ENCODE data around the gene CEP85L. TPM values are rescaled to one million over a fixed set of nuclear protein-coding genes. Genes with fewer than 3 reads are reported as not detected.

The CEP85L gene
- total and polyA plus RNA-seq, 2 donors (not counting 1 experiment from before 2014, with no cell fraction given) = 7.3 to 22.0 TPM

GRCh38 chr6:118594877-118595276 lies 56.5 kb downstream of the CEP85L start:
- H3K27me3 ChIP-seq (ENCODE audit: control insufficient read depth, insufficient read depth, low read length) = no peaks in the 10 kb centered on the region
- H4K20me1 ChIP-seq (ENCODE audit: control insufficient read depth, extremely low read depth, insufficient read depth, low read length) = no peaks in the 10 kb centered on the region
- peaks cover 9% of the 10 kb centered on the region for H3K79me2 ChIP-seq (ENCODE audit: control insufficient read depth, insufficient read depth, low read length)

GRCh38 chr6:118591897-118592296 lies 59.5 kb downstream of the CEP85L start:
- Histone ChIP-seq H3K79me2 (ENCODE audit: control insufficient read depth, insufficient read depth, low read length) (peaks cover 7% of the 10 kb centered on the region), H3K27me3 (ENCODE audit: control insufficient read depth, insufficient read depth, low read length) (no peaks in the 10 kb centered on the region), H3K27ac (ENCODE audit: insufficient read depth, low read length) (no peak overlapping the region), H2AFZ (ENCODE audit: low read length) (no peak overlapping the region), H3K36me3 (ENCODE audit: control insufficient read depth, insufficient read depth, low read length) (no peaks in the 10 kb centered on the region), H3K4me1 (ENCODE audit: control insufficient read depth, extremely low read depth, insufficient read depth, low read length) (no peaks in the 10 kb centered on the region), H3K9ac (ENCODE audit: insufficient read depth, low read length) (no peak overlapping the region), H4K20me1 (ENCODE audit: control insufficient read depth, extremely low read depth, insufficient read depth, low read length) (no peaks in the 10 kb centered on the region), H3K4me3 (replicated peaks in 1 of 4; ENCODE audit: control extremely low read depth in 1 of 4, insufficient read depth in 1 of 4, low read depth in 3 of 4, low read length in 4 of 4) (no peak overlapping the region), H3K4me2 (ENCODE audit: extremely low read depth, insufficient read depth, low read length) (no peak overlapping the region), H3K9me3 (ENCODE audit: control insufficient read depth, insufficient read depth, low read depth, low read length) (no peaks in the 10 kb centered on the region)
- no peak for TF ChIP-seq CTCF (conservative IDR thresholded peaks at IDR 0.05 in 1 of 2, IDR thresholded peaks at IDR 0.05 in 1 of 2; ENCODE audit: low read depth in 1 of 2, low read length in 2 of 2)
- peak in 1 of 2 donors; percentile 10 for DNase-seq (ENCODE audit: low read depth in 2 of 2)

More at GRCh38 chr6:118594877-118595276, 56.5 kb downstream of the CEP85L start:
- Histone ChIP-seq H2AFZ (ENCODE audit: low read length) (no peak overlapping the region), H3K36me3 (ENCODE audit: control insufficient read depth, insufficient read depth, low read length) (no peaks in the 10 kb centered on the region), H3K9ac (ENCODE audit: insufficient read depth, low read length) (no peak overlapping the region), H3K4me3 (replicated peaks in 1 of 4; ENCODE audit: control extremely low read depth in 1 of 4, insufficient read depth in 1 of 4, low read depth in 3 of 4, low read length in 4 of 4) (no peak overlapping the region), H3K27ac (ENCODE audit: insufficient read depth, low read length) (no peak overlapping the region), H3K4me1 (ENCODE audit: control insufficient read depth, extremely low read depth, insufficient read depth, low read length) (no peaks in the 10 kb centered on the region), H3K4me2 (ENCODE audit: extremely low read depth, insufficient read depth, low read length) (no peak overlapping the region), H3K9me3 (ENCODE audit: control insufficient read depth, insufficient read depth, low read depth, low read length) (no peaks in the 10 kb centered on the region)
- no peak for TF ChIP-seq EZH2 (IDR thresholded peaks at IDR 0.05; ENCODE audit: low read length, missing control alignments)
- TF ChIP-seq CTCF (conservative IDR thresholded peaks at IDR 0.05 in 1 of 2, IDR thresholded peaks at IDR 0.05 in 1 of 2; ENCODE audit: low read depth in 1 of 2, low read length in 2 of 2) = no peak
- no peak for DNase-seq (ENCODE audit: low read depth in 2 of 2)

GRCh38 chr6:118589649-118590365 lies 61.6 kb downstream of the CEP85L start:
- H3K79me2 ChIP-seq (ENCODE audit: control insufficient read depth, insufficient read depth, low read length) = peaks cover 3% of the 10 kb centered on the region
- no peaks in the 10 kb centered on the region for H4K20me1 ChIP-seq (ENCODE audit: control insufficient read depth, extremely low read depth, insufficient read depth, low read length)
- H3K36me3 ChIP-seq (ENCODE audit: control insufficient read depth, insufficient read depth, low read length) = no peaks in the 10 kb centered on the region
- no peak overlapping the region for H3K4me3 ChIP-seq (replicated peaks in 1 of 4; ENCODE audit: control extremely low read depth in 1 of 4, insufficient read depth in 1 of 4, low read depth in 3 of 4, low read length in 4 of 4)
- DNase-seq (ENCODE audit: low read depth in 2 of 2) = no peak
- H3K27me3 ChIP-seq (ENCODE audit: control insufficient read depth, insufficient read depth, low read length) = no peaks in the 10 kb centered on the region
- TF ChIP-seq EZH2 (IDR thresholded peaks at IDR 0.05; ENCODE audit: low read length, missing control alignments) = no peak
- TF ChIP-seq CTCF (conservative IDR thresholded peaks at IDR 0.05 in 1 of 2, IDR thresholded peaks at IDR 0.05 in 1 of 2; ENCODE audit: low read depth in 1 of 2, low read length in 2 of 2) = no peak
- H3K4me2 ChIP-seq (ENCODE audit: extremely low read depth, insufficient read depth, low read length) = peak overlapping the region; percentile 2
- H3K27ac ChIP-seq (ENCODE audit: insufficient read depth, low read length) = no peak overlapping the region
- no peak overlapping the region for H2AFZ ChIP-seq (ENCODE audit: low read length)
- H3K9ac ChIP-seq (ENCODE audit: insufficient read depth, low read length) = no peak overlapping the region
- H3K9me3 ChIP-seq (ENCODE audit: control insufficient read depth, insufficient read depth, low read depth, low read length) = no peaks in the 10 kb centered on the region
- no peaks in the 10 kb centered on the region for H3K4me1 ChIP-seq (ENCODE audit: control insufficient read depth, extremely low read depth, insufficient read depth, low read length)

All from fibroblast of lung (primary cell).